CD4-positive, alpha-beta T cell treated with Interleukin-4 for 1 hour (primary cell): ENCODE measurements around the gene KASH5.

Experiments used
- DNase-seq, 2 donors: peaks; one replicate each; pipeline ENCODE4 v3.0.0-alpha.2; 2020 to 2022

The KASH5 gene

GRCh38 chr19:49461656-49462055, 73.6 kb downstream of the KASH5 start:
- no peak for DNase-seq

DNA sequence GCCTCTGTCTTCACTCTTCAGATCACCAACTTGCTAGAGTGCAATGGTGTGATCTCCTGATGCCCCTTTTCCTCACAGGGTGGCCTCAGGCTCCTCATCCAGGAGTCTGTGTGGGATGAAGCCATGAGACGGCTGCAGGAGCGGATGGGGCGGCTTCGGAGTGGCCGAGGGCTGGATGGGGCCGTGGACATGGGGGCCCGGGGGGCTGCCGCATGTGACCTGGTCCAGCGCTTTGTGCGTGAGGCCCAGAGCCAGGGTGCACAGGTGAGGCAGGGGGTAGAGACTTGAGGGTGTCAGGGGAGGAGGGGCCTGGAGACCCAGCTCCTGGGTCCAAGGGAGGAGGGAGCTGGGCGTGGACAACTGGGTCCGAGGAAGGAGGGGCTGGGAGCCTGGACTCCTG, 74.4 kb downstream of the KASH5 start:
- no peak for DNase-seq

- no peak for DNase-seq
Measured at GRCh38 chr19:49463960-49464740, 76.1 kb downstream of the KASH5 start.

GRCh38 chr19:49465371-49465770, 77.3 kb downstream of the KASH5 start:
- no peak for DNase-seq
